Lower leg skin (tissue), 3 donors: ENCODE measurements around the gene ZC3HAV1.
A peak's percentile ranks its signal among the peaks of the same experiment; 100 is the strongest.

Experiments
- CTCF ChIP-seq, 3 donors: fragments of 450-650 bp; IDR thresholded peaks; one replicate each; pipeline ENCODE4 v1.5.1; 2016; ENCODE audit warnings: antibody characterized with exemption in 3 of 3, mild to moderate bottlenecking in 3 of 3, moderate library complexity in 2 of 3
- POLR2A ChIP-seq, 2 donors: fragments of 450-650 bp; IDR thresholded peaks; one replicate each; pipeline ENCODE4 v1.6.1; 2016 to 2017; ENCODE audit warnings: antibody characterized with exemption in 2 of 2, mild to moderate bottlenecking in 1 of 2, moderate library complexity in 1 of 2

DNA sequence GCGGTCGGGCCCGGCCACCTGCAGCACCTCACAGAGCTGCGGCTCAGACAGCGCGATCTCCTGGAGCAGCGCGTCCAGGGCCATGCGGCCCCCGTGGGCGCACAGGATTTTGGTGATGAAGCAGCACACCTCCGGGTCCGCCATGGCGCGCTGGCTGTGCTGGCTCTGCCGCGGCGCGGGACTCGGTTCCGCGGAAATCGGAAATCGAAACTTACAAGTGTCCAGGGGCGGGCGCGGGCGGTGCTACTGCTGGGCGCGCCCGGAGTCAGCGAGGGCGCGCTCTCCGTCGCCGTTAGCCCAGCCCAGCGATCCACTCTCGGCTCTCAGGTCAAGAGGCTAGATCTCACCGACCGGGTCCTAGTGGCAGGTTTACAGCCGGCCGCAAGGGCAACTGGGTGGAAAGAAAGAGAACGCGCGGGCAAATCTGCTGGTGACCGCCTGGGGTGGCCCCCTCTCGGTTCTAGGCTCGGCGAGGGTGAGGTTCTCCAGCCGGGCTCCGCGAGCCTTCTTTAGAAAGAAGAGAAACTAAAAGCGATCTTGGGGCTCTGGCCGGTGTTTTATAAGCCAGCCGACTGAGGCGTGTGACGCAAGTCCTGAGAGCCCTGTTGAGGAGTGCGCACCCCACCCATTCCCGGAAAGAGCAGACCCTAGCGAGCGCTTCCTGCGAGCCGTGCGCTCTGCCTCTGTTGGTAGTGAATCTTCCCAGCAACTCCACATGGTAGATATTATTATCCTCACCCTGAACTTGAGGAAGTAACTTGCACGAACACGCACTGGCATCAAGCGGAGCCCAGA, at the start of gene ZC3HAV1:
- no peak for TF ChIP-seq CTCF (IDR thresholded peaks at IDR 0.05)
- peak in 1 of 2 donors; percentile 70 for TF ChIP-seq POLR2A (IDR thresholded peaks at IDR 0.05)
